SIG-M5 (cell line): Measurements from ENCODE around the gene ATP6V0C.
"Not testable (repeated sequence)": the region's sequence is repeated elsewhere in the genome, so short reads cannot be mapped to it uniquely, and the experiment has no call there.

Experiments used
- DNase-seq: peaks from one replicate; lab custom pipeline; 2025; lab: John Stamatoyannopoulos, UW

ATP6V0C gene

GRCh38 chr16:2528161-2529060 lies 14.7 kb downstream of the ATP6V0C start:
- no peak for DNase-seq

GRCh38 chr16:2529061-2529931 lies 15.5 kb downstream of the ATP6V0C start:
- DNase-seq: no peak

DNA sequence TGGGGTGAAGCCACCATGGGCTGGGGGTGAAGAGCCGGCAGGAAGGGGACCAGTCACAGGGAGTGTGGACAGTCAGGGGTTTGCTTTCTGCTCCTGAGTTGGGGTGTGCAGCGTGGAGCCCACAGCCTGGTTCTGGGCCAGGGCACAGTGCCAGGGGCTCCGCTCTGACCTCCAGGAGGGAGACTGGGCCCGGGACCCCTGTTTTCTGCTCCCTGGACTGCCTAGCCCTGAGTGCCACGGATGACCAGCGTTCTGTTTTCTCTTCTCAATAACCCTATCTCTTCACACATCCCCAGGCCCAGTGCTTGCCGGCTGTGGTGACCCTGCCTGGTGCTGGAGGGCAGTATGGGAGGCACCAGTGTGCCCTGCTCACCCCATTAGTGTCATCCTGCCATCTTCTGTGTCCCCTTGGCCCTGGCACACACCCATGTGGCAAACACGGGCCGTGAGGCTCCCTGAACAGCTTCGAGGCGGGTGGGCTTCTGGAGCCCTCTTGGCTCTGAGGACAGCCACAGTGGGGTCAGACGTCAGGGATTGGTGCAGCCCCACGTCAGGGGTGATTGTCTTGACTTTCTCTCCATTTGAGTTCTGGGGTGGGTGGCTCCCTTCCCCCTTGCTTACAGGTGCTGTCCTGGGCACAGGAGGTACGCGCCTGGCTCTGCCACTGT lies 16.3 kb downstream of the ATP6V0C start:
- DNase-seq: no peak

- no peak for DNase-seq
These were observed 17.0 kb downstream of the ATP6V0C start for GRCh38 chr16:2530629-2531318.

DNA sequence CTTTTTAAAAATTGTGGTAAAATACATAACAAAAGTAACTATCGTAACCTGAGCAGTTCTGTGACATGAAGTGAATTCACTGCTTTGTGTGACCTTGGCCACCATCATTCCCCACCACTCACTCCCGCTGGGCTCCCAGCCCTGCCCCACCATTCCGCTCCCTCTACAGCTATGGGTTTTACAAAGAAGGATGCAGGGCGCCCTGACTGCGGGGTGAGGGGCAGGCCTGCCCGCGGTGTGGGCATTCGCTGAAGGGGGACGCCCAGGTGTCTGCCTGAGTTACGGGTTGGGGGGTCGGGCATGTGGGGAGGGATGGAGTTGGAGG lies 17.6 kb downstream of the ATP6V0C start, which contains the start of gene CEMP1:
Gene CEMP1, minus strand, starts transcription at position 38 of the 325 bp plus-strand sequence. CDS start 335 bp downstream, outside the sequence.
- no peak for DNase-seq

DNA sequence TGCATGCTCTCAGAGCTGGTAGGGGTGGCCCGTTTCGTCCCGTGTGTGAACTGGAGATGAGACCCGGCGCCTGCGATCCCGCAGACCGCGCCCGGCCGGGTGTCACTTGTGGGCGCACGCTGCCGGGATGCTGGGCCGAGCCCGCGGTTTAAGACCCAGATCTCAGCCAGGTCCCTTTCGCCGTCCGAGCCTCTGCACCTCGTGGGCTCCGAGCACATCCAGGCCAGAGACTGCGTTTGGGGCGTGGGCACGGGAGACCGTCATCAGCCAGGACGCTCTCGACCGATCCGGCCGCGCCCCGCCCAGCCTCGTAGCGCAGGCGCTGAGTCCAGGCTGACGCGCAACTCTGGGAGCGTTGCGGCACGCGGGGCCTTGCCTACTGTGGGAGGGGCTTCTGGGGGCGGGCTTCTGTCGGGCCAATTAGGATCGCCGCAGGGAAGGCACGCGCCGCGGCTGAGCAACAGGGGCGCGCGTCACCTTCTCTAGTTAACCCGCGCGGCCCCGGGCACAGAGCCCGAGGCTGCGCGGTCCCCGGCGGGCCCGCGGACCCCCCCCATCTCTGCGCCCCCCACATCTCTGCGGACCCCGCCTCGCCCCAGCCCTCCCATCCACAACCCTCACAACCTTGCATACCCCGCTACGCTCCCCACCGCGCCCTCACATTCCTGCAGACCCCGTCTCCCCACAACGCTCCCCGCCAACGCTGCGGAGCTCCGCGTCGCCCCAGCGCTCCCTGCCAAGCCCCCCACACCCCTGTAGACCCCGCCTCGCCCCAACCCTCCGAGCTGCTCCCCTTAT lies 18.1 kb downstream of the ATP6V0C start:
- DNase-seq: peak; percentile 47

DNA sequence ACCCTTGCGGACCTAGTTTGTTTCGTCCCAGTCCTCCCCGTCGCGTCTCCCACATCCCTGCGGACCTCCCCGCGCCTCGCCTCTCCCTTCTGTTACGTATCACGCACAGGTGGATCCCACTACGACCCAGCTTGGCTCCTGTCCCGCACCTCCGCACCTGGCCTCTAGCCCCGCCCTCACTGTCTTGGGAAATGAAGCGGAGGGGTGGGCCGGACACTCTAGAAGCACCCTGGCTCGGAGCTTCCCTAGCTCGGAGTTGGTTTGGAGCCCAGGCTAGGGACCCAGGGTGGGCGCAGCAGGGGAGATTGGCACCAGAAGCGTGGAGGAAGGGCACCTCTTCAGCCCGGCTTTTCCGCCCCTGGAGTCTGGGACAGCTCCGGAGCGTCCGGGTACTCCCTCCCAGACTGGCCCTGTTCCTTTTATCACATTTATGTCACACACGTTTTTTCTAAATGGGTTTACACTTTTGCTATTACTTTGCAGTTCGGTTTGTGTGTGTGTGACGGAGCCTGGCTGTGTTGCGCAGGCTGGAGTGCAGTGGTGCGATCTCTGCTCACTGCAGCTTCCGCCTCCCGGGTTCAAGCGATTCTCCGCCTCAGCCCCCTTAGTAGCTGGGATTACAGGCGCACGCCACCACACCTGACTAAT lies 18.9 kb downstream of the ATP6V0C start:
- DNase-seq: no peak

DNA sequence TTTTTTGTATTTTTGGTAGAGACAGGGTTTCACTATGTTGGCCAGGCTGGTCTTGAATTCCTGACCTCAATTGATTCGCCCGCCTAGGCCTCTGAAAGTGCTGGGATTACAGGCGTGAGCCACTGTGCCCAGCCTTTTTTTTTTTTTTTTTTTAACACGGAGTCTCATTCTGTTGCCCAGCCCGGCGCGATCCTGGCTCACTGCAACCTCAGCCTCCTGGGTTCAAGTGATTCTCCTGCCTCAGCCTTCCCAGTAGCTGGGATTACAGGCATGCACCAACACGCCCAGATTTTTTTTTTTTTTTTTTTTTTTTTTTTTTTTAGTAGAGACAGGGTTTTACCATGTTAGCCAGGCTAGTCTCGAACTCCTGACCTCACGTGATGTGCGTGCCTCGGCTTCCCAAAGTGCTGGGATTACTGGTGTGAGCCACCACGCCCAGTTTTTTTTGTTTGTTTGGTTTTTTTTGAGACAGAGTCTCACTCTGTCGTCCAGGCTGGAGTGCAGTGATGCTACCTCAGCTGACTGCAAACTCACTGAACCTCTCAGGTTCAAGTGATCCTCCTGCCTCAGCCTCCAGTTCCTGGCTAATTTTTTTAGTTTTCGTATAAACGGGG lies 19.5 kb downstream of the ATP6V0C start:
- DNase-seq: not testable (repeated sequence)

DNA sequence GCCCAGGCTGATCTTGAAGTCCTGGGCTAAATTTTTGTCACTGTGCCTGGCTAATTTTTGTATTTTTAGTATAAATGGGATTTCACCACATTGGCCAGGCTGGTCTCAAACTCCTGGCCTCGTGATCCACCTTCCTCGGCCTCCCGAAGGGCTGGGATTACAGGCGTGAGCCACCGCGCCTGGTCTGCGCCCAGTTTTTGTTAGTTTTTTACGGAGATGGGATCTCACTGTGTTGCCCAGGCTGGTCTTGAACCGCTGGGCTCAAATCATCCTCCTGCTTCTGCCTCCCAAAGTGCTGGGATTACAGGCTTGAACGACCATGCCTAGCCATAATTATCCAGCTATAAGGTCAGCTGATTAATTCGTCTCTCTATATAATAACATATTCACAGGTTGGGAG lies 20.2 kb downstream of the ATP6V0C start:
- no peak for DNase-seq

- not testable (repeated sequence) for DNase-seq
These were observed 20.6 kb downstream of the ATP6V0C start for GRCh38 chr16:2534335-2534734.

DNA sequence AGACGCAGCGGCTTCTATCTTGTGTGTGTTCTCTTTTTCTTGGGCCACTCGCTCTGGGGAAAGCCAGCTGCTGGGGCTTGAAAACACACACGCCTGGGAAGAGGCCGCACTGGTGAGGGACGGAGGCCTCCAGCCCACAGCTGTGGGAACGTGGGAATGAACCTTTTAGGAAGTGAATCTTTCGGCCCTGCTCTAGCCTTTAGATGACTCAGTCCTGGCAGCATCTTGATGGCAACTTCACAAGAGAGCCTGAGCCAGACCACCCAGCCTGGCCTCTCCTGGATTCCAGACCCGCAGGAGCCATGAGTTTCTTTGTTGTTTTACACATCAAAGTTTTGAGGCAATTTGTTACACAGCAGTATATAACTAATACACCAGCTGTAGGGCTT lies 21.9 kb downstream of the ATP6V0C start:
- no peak for DNase-seq

- peak; percentile 43 for DNase-seq
These were observed 24.0 kb downstream of the ATP6V0C start, which contains the start of gene PDPK1 for GRCh38 chr16:2537451-2538379. Gene PDPK1, plus strand, starts transcription at chr16:2538021. Its CDS starts 92 bp downstream, at chr16:2538113.

- not testable (repeated sequence) for DNase-seq
These were observed 25.6 kb downstream of the ATP6V0C start for GRCh38 chr16:2539192-2539844.

DNA sequence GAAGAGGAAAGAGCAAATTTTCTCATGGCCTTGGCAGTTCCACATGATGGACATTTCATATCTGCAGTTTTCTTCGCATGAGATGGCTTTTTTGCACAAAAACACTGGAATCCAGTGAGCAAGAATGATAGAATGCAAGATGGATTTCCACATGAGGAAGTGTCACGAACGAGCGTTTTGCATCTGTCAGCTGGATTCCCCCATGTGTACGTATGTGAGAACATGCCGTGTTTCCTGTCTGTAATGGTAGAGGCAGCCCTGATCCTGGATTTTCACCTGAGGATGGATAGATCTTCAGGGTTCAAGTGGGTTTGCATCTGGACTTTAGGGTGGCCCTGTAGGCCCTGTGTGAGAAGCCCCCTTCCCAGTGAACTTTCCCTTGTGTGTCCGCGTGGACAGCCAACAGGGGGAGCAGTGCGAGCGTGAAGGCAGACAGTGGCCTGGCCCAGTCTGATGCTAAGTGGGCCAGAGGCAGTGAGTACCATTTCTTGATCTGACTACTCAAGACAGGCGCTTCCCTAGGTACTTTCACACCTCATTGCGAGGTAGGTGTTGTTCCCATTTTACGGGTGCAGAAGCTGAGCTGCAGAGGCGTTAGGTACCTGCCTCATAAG lies 26.2 kb downstream of the ATP6V0C start:
- DNase-seq: not testable (repeated sequence)

- peak; percentile 38 for DNase-seq
These were observed 27.2 kb downstream of the ATP6V0C start for GRCh38 chr16:2540912-2541311.

DNA sequence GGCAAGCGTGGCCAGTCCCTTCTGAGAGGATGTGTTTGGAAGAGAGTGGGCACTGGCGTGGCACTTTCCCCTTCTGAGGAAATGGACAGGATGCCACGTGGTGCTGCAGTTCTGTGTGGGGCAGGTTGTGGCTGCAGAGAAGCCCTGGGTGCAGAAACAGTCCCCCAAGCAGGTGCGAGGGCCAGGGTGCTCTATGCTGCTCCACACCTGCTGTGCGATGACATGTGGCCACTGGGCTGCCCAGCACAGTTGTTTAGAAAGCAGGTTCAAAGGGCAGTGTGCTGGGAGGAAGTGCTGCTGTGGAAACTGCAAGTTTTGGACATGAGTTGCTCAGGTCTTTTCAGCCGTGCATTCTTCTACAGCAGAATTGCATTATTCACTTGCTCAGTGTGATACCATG lies 27.7 kb downstream of the ATP6V0C start:
- not testable (repeated sequence) for DNase-seq

GRCh38 chr16:2543771-2544170 lies 30.0 kb downstream of the ATP6V0C start:
- DNase-seq: not testable (repeated sequence)
